Kidney (tissue), 14 donors: Measurements from ENCODE around the gene PGLYRP1. TPM values are rescaled to one million over a fixed set of nuclear protein-coding genes. Genes with fewer than 3 reads are reported as not detected.
A peak's percentile ranks its signal among the peaks of the same experiment; 100 is the strongest.

ENCODE experiments used
- DNase-seq, 5 donors: peaks; one replicate each; pipeline ENCODE4 v3.0.0-alpha.2; 2013 to 2020
- FAIRE-seq: peaks from 2 replicates; lab custom pipeline; 2012; peaks lifted over from hg19 to GRCh38; lab: Jason Lieb, UNC
- H3K27ac ChIP-seq, 2 donors: one replicate each; pipeline ENCODE4 v1.7.0; 2013; ENCODE audit warnings: low read depth in 2 of 2, low read length in 2 of 2, inconsistent platforms in 1 of 2
- H3K27me3 ChIP-seq: one replicate; pipeline ENCODE4 v1.7.1; 2013; ENCODE audit warnings: low read length, inconsistent platforms; ENCODE audit not compliant: control insufficient read depth, insufficient read depth
- H3K36me3 ChIP-seq, 3 donors: one replicate each; pipeline versions ENCODE4 v1.7.0 to v1.7.1; 2013; ENCODE audit warnings: low read length in 3 of 3, control low read depth in 1 of 3, inconsistent platforms in 1 of 3; ENCODE audit not compliant: insufficient read depth in 3 of 3, control insufficient read depth in 2 of 3
- H3K4me1 ChIP-seq, 3 donors: one replicate each; pipeline versions ENCODE4 v1.7.0 to v1.7.1; 2013; ENCODE audit warnings: low read length in 3 of 3, inconsistent platforms in 1 of 3, low read depth in 1 of 3; ENCODE audit not compliant: control insufficient read depth in 2 of 3, insufficient read depth in 2 of 3
- H3K4me3 ChIP-seq, 3 donors: one replicate each; pipeline versions ENCODE4 v1.7.0 to v1.8.1; 2013; ENCODE audit warnings: low read length in 3 of 3, control low read depth in 1 of 3, inconsistent platforms in 1 of 3
- H3K9ac ChIP-seq, 3 donors: one replicate each; pipeline versions ENCODE4 v1.7.0 to v1.7.1; 2013; ENCODE audit warnings: low read length in 3 of 3, control low read depth in 1 of 3, inconsistent platforms in 1 of 3
- H3K9me3 ChIP-seq, 3 donors: one replicate each; pipeline versions ENCODE4 v1.7.0 to v1.7.1; 2013; ENCODE audit warnings: low read length in 3 of 3, control low read depth in 1 of 3, inconsistent platforms in 1 of 3; ENCODE audit not compliant: control insufficient read depth in 2 of 3, insufficient read depth in 1 of 3
- intact Hi-C: fragments of 100-400 bp; cut with DNase I; formaldehyde crosslinking; loops from one replicate; pipeline ENCODE4 v1.11.1; 2022
- polyA plus RNA-seq: library from polyadenylated mRNA; stranded (reverse); fragments of 350-450 nt; fragmentation: Illumina TruSeq; extraction: RNeasy Lipid Tissue Mini Kit (QIAGEN cat#74804); gene quantifications from one replicate; pipeline ENCODE4 v1.2.3, GENCODE V29; 2014; ENCODE audit warnings: low read depth, low replicate concordance; ENCODE audit not compliant: insufficient read depth
- total RNA-seq: library from RNA; stranded (reverse); fragmentation: NEBNext Ultra II Directional; extraction: Animal tissue kit (Norgen Biotek cat#: 25700); gene quantifications from one replicate; pipeline ENCODE4 v1.2.1, GENCODE V29; 2021
- TF ChIP-seq, protein P1 (sequence below): IDR thresholded peaks from 3 replicates; pipeline ENCODE4 v1.5.1; 2012; ENCODE audit warnings: mild to moderate bottlenecking, moderate library complexity, borderline replicate concordance; ENCODE audit not compliant: insufficient read depth; ENCODE audit errors: extremely low read depth
- donor health status: control.
- donor health status: control.
- donor health status: control.
- donor health status: control.
- donor health status: control.
- donor health status: DM: yes; HTN: yes; CAD: no.
- donor health status: Normal renal cell carcinoma (clear cell type).

PGLYRP1 gene
- total and polyA plus RNA-seq, 2 donors from 2014 or later = not detected

DNA sequence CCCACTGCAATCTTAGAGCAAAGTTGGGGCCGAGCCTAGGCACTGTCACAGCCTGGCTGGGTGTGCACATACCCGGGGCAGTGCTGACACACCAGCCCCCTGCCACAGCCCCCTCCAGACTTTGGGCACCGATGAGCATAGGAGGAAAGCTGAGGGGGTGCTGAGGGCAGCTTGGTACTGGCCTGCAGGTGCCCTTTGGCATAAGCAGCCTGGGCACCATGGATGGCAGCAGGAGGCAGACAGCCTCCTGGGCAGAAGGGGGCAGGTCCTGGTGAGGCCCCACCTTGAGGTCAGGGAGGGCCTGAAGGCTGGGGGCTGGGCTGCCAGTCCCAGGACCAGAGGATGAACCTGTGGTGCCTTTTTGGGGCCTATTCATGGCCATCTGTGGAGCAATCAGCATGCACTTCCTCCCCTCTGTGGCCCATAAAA lies 9.8 kb upstream of the PGLYRP1 start:
- H3K4me1 ChIP-seq = peaks cover 0 to 2% (median 0%) of the 10 kb centered on the region in 3 donors
- intact Hi-C loops = no loop called here
- FAIRE-seq (no peak), DNase-seq (no peak)
- H3K9ac ChIP-seq = no peak overlapping the region
- no peak overlapping the region for H3K4me3 ChIP-seq
- H3K27ac ChIP-seq = no peak overlapping the region
- TF ChIP-seq, protein P1, sequence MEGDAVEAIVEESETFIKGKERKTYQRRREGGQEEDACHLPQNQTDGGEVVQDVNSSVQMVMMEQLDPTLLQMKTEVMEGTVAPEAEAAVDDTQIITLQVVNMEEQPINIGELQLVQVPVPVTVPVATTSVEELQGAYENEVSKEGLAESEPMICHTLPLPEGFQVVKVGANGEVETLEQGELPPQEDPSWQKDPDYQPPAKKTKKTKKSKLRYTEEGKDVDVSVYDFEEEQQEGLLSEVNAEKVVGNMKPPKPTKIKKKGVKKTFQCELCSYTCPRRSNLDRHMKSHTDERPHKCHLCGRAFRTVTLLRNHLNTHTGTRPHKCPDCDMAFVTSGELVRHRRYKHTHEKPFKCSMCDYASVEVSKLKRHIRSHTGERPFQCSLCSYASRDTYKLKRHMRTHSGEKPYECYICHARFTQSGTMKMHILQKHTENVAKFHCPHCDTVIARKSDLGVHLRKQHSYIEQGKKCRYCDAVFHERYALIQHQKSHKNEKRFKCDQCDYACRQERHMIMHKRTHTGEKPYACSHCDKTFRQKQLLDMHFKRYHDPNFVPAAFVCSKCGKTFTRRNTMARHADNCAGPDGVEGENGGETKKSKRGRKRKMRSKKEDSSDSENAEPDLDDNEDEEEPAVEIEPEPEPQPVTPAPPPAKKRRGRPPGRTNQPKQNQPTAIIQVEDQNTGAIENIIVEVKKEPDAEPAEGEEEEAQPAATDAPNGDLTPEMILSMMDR = no peak
- H3K27me3 ChIP-seq = no peaks in the 10 kb centered on the region
- no peaks in the 10 kb centered on the region for H3K36me3 ChIP-seq
- H3K9me3 ChIP-seq = no peaks in the 10 kb centered on the region

DNA sequence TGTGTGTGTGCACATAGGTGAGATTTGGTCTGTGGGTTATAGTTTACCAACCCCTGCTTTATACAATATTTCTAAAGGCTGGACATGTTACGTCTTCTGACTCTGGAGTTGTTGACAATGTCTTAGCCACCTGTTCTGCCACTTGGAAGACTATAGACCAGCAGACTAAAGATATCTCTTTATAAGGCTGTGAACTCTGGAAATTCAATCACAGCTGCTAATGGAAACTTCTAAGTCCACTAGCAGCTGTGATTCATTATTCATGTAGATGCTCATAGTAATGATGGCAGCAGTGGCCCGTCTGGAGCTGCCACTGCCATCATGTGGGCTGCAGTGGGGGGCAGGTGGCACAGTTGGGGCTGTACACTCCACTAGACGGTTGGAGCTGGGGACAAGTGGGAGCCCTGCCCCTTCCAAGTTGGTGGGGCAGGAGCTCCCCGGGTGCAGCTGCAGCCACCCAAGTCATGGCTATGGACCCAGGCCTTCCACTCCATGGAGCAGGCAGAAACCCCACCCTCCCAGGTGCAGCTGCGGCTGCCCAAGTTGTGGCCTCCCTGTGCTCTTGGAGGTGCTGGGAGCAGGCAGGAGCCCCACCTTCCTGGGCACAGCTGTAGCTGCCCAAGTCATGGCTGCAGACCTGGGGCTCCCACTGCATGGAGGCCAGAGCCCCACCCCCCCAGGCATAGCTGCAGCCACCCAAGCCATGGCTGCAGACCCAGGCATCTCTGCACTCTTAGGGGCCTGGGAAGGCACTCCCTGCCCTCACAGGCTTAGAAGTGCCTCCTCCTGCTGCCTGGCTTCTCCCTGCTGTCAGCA lies 9.1 kb upstream of the PGLYRP1 start:
- intact Hi-C loops = no loop called here
- FAIRE-seq = no peak
- Histone ChIP-seq H3K9me3 (no peaks in the 10 kb centered on the region), H3K27ac (no peak overlapping the region), H3K4me1 (peaks cover 0 to 2% (median 0%) of the 10 kb centered on the region in 3 donors), H3K27me3 (no peaks in the 10 kb centered on the region), H3K9ac (no peak overlapping the region), H3K36me3 (no peaks in the 10 kb centered on the region), H3K4me3 (no peak overlapping the region)
- TF ChIP-seq, protein P1 = no peak
- no peak for DNase-seq

DNA sequence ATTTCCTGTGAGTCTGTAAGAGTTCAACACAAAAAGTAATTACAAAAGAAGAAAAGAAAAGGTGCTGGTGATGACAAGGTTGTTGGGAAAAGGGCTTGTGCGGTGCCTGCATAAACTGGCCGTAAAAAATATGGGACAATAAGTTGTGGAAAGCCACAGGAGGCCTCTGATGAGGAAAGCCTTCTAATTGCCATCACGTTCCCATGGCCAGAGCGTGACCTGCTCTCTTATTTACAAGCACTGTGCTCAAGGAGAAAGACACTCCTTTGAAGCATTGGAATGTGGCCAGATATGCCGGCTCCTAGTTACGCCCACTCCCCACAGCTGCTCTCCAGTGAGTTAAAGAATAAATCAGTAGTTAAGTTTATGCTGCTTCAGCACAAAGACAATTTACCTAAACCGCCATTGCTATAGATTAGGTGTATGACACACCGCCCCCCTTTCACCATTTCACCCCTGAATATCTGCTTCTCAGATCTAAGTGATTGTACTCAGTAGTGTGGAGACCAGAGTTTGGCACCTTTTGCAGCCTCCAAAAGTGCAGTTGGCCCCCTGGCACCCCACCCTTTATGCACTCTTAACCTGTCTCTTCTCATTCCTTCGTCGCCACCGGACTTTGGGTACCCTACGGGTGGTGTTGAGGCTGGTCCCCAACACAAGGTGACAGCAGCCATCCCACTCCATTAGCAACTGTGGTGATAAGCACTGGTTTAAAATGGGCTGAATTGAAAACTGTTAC lies 8.1 kb upstream of the PGLYRP1 start:
- Histone ChIP-seq H3K4me1 (peaks cover 0 to 2% (median 0%) of the 10 kb centered on the region in 3 donors), H3K4me3 (no peak overlapping the region), H3K36me3 (no peaks in the 10 kb centered on the region), H3K9me3 (no peaks in the 10 kb centered on the region), H3K9ac (no peak overlapping the region), H3K27me3 (no peaks in the 10 kb centered on the region), H3K27ac (no peak overlapping the region)
- FAIRE-seq (no peak), DNase-seq (peak in 4 of 5 donors; percentile 61 to 81 (median 78))
- intact Hi-C loops = no loop called here
- TF ChIP-seq, protein P1 = no peak
